Measurements from ENCODE around the gene NUDC. TPM values are rescaled to one million over a fixed set of nuclear protein-coding genes. Genes with fewer than 3 reads are reported as not detected.

Gene NUDC
- total and polyA plus RNA-seq, 4 donors: 25.6 to 119 (median 82.6) TPM

GRCh38 chr1:26993237-26994019 is 71.9 kb downstream of the NUDC start, which contains the start of gene TRNP1:
Gene TRNP1 (plus strand): TSS chr1:26993692. CDS start chr1:26993787, 95 bp downstream.
- peak within 1 kb of the TSS; percentile 52 for H3K4me3 ChIP-seq (ENCODE audit: low read depth, low read length)
- no peaks in the 10 kb centered on the region for H3K9me3 ChIP-seq (ENCODE audit: control insufficient read depth, insufficient read depth, low read length)
- WGBS (ENCODE audit: insufficient coverage): under 1% methylated on average over 52 of the region's 61 CpGs
- peaks cover 41% of the 10 kb centered on the region for H3K27me3 ChIP-seq (ENCODE audit: control insufficient read depth, insufficient read depth, low read length)
- H3K36me3 ChIP-seq (ENCODE audit: control insufficient read depth, insufficient read depth, low read length): no peaks in the 10 kb centered on the region
- peaks cover 45% of the 10 kb centered on the region for H3K4me1 ChIP-seq (ENCODE audit: control insufficient read depth, insufficient read depth, low read length)
- no peak within 1 kb of the TSS for H3K27ac ChIP-seq (ENCODE audit: low read depth, low read length)
- DNase-seq (ENCODE audit: low read depth in 4 of 6, low spot score in 6 of 6): peak in 3 of 6 donors; percentile 71 to 94 (median 89)

GRCh38 chr1:26994020-26994786 is 72.7 kb downstream of the NUDC start:
- peaks cover 41% of the 10 kb centered on the region for H3K27me3 ChIP-seq (ENCODE audit: control insufficient read depth, insufficient read depth, low read length)
- peaks cover 53% of the 10 kb centered on the region for H3K4me1 ChIP-seq (ENCODE audit: control insufficient read depth, insufficient read depth, low read length)
- H3K27ac ChIP-seq (ENCODE audit: low read depth, low read length): no peak overlapping the region
- peak overlapping the region; percentile 52 for H3K4me3 ChIP-seq (ENCODE audit: low read depth, low read length)
- peak in 2 of 6 donors; percentile 49 for DNase-seq (ENCODE audit: low read depth in 4 of 6, low spot score in 6 of 6)
- H3K9me3 ChIP-seq (ENCODE audit: control insufficient read depth, insufficient read depth, low read length): no peaks in the 10 kb centered on the region
- H3K36me3 ChIP-seq (ENCODE audit: control insufficient read depth, insufficient read depth, low read length): no peaks in the 10 kb centered on the region
- WGBS (ENCODE audit: insufficient coverage): under 1% methylated on average over 97 of the region's 97 CpGs

GRCh38 chr1:26994787-26995517 is 73.4 kb downstream of the NUDC start:
- no peaks in the 10 kb centered on the region for H3K9me3 ChIP-seq (ENCODE audit: control insufficient read depth, insufficient read depth, low read length)
- WGBS (ENCODE audit: insufficient coverage): 19% methylated on average over 10 of the region's 15 CpGs
- H3K36me3 ChIP-seq (ENCODE audit: control insufficient read depth, insufficient read depth, low read length): no peaks in the 10 kb centered on the region
- peaks cover 55% of the 10 kb centered on the region for H3K4me1 ChIP-seq (ENCODE audit: control insufficient read depth, insufficient read depth, low read length)
- no peak overlapping the region for H3K27ac ChIP-seq (ENCODE audit: low read depth, low read length)
- H3K4me3 ChIP-seq (ENCODE audit: low read depth, low read length): peak overlapping the region; percentile 52
- peaks cover 41% of the 10 kb centered on the region for H3K27me3 ChIP-seq (ENCODE audit: control insufficient read depth, insufficient read depth, low read length)
- no peak for DNase-seq (ENCODE audit: low read depth in 4 of 6, low spot score in 6 of 6)

- no peak for DNase-seq (ENCODE audit: low read depth in 4 of 6, low spot score in 6 of 6)
- peaks cover 41% of the 10 kb centered on the region for H3K27me3 ChIP-seq (ENCODE audit: control insufficient read depth, insufficient read depth, low read length)
- H3K27ac ChIP-seq (ENCODE audit: low read depth, low read length): no peak overlapping the region
- H3K4me1 ChIP-seq (ENCODE audit: control insufficient read depth, insufficient read depth, low read length): peaks cover 61% of the 10 kb centered on the region
- H3K36me3 ChIP-seq (ENCODE audit: control insufficient read depth, insufficient read depth, low read length): no peaks in the 10 kb centered on the region
- H3K4me3 ChIP-seq (ENCODE audit: low read depth, low read length): no peak overlapping the region
- 83% methylated on average over 1 of the region's 1 CpG for WGBS (ENCODE audit: insufficient coverage)
- H3K9me3 ChIP-seq (ENCODE audit: control insufficient read depth, insufficient read depth, low read length): no peaks in the 10 kb centered on the region
Observed at GRCh38 chr1:26996024-26996423, 74.5 kb downstream of the NUDC start.

Other genes starting within 250 kb of the NUDC start
- gene ARID1A, start 225.7 kb upstream of the NUDC start, total RNA-seq: 10 to 100 TPM; 36.0 to 38.2 TPM
- gene ARID1A, start 225.7 kb upstream of the NUDC start, polyA plus RNA-seq (ENCODE audit: insufficient read length in 2 of 2): 10 to 100 TPM; 85.3 to 88.3 TPM
- gene PIGV, start 133.8 kb upstream of the NUDC start, total RNA-seq: 10 to 100 TPM; 12.3 to 15.6 TPM
- gene PIGV, start 133.8 kb upstream of the NUDC start, polyA plus RNA-seq (ENCODE audit: insufficient read length in 2 of 2): 10 to 100 TPM in 1 of 2 donors, 1 to 10 TPM in 1; 9.2 to 10.7 TPM
- gene ZDHHC18, start 95.1 kb upstream of the NUDC start, total RNA-seq: 10 to 100 TPM in 1 of 2 donors, 1 to 10 TPM in 1; 6.8 to 15.1 TPM
- gene ZDHHC18, start 95.1 kb upstream of the NUDC start, polyA plus RNA-seq (ENCODE audit: insufficient read length in 2 of 2): 10 to 100 TPM; 29.1 to 35.3 TPM
- gene SFN, start 58.6 kb upstream of the NUDC start, total RNA-seq: under 1 TPM; 0.30 to 0.66 TPM
- gene SFN, start 58.6 kb upstream of the NUDC start, polyA plus RNA-seq (ENCODE audit: insufficient read length in 2 of 2): under 1 TPM in 1 of 2 donors, not detected in 1; 0.32 TPM
- gene GPN2, start 31.5 kb upstream of the NUDC start, total RNA-seq: 10 to 100 TPM; 13.2 to 15.9 TPM
- 10 to 100 TPM; 30.0 to 38.4 TPM for gene GPN2, start 31.5 kb upstream of the NUDC start, polyA plus RNA-seq (ENCODE audit: insufficient read length in 2 of 2)
- 10 to 100 TPM in 1 of 2 donors, 1 to 10 TPM in 1; 8.4 to 10.8 TPM for gene GPATCH3, start 21.3 kb upstream of the NUDC start, total RNA-seq
- 10 to 100 TPM; 14.0 to 14.8 TPM for gene GPATCH3, start 21.3 kb upstream of the NUDC start, polyA plus RNA-seq (ENCODE audit: insufficient read length in 2 of 2)
- not detected for gene NR0B2, start 7.8 kb upstream of the NUDC start, total RNA-seq
- gene NR0B2, start 7.8 kb upstream of the NUDC start, polyA plus RNA-seq (ENCODE audit: insufficient read length in 2 of 2): not detected
- not detected for gene KDF1, start 38.7 kb downstream of the NUDC start, total RNA-seq
- gene KDF1, start 38.7 kb downstream of the NUDC start, polyA plus RNA-seq (ENCODE audit: insufficient read length in 2 of 2): under 1 TPM; 0.24 to 0.26 TPM
- 10 to 100 TPM in 1 of 2 donors, 1 to 10 TPM in 1; 9.3 to 21.5 TPM for gene TRNP1, start 71.9 kb downstream of the NUDC start, total RNA-seq
- gene TRNP1, start 71.9 kb downstream of the NUDC start, polyA plus RNA-seq (ENCODE audit: insufficient read length in 2 of 2): 10 to 100 TPM; 42.4 to 50.6 TPM
- under 1 TPM; 0.50 to 0.61 TPM for gene TENT5B, start 91.1 kb downstream of the NUDC start, total RNA-seq
- under 1 TPM; 0.49 to 0.51 TPM for gene TENT5B, start 91.1 kb downstream of the NUDC start, polyA plus RNA-seq (ENCODE audit: insufficient read length in 2 of 2)
- 1 to 10 TPM; 5.9 to 7.5 TPM for gene SLC9A1, start 233.4 kb downstream of the NUDC start, total RNA-seq
- gene SLC9A1, start 233.4 kb downstream of the NUDC start, polyA plus RNA-seq (ENCODE audit: insufficient read length in 2 of 2): 10 to 100 TPM; 23.2 to 24.5 TPM